Stomach smooth muscle (tissue), 2 donors: ENCODE measurements around the gene COL9A2.

Experiments used
- H3K27ac ChIP-seq: one replicate; pipeline ENCODE4 v1.7.0; 2013; ENCODE audit warnings: mild to moderate bottlenecking, low read length, inconsistent platforms
- H3K27me3 ChIP-seq, 2 donors: one replicate each; pipeline ENCODE4 v1.7.0; 2013; ENCODE audit warnings: low read length in 2 of 2; ENCODE audit not compliant: insufficient read depth in 2 of 2, control insufficient read depth in 1 of 2
- H3K36me3 ChIP-seq, 2 donors: one replicate each; pipeline ENCODE4 v1.7.0; 2013; ENCODE audit warnings: low read length in 2 of 2; ENCODE audit not compliant: control insufficient read depth in 2 of 2, insufficient read depth in 2 of 2
- H3K4me1 ChIP-seq: one replicate; pipeline ENCODE4 v1.7.0; 2013; ENCODE audit warnings: low read length; ENCODE audit not compliant: control insufficient read depth, insufficient read depth
- H3K4me3 ChIP-seq, 2 donors: one replicate each; pipeline ENCODE4 v1.7.0; 2013; ENCODE audit warnings: low read length in 2 of 2
- H3K9ac ChIP-seq, 2 donors: one replicate each; pipeline ENCODE4 v1.7.0; 2013; ENCODE audit warnings: low read length in 2 of 2, mild to moderate bottlenecking in 1 of 2
- H3K9me3 ChIP-seq, 2 donors: one replicate each; pipeline ENCODE4 v1.7.0; 2013; ENCODE audit warnings: low read length in 2 of 2; ENCODE audit not compliant: control insufficient read depth in 2 of 2
- donor health status: healthy.
- donor health status: Pancreatic carcinoma.

Gene COL9A2

GRCh38 chr1:40310983-40311642 is 6.0 kb downstream of the COL9A2 start:
- peaks cover 26% of the 10 kb centered on the region for H3K4me1 ChIP-seq

DNA sequence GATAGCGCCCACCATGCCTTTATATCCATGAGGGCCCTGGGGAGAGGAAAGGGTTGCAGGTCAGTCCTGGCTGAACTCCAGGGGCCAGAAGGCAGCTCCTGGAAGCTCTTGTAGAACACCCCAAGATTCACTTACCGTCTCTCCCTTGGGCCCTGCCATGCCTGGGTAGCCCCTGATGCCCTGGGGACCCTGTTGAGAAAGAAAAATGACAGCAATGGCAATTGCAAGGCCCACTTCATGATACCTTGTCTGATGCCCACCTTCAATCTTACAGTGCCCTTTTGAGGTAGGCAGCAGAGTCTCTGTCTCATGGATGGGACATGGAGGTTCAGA is 7.0 kb downstream of the COL9A2 start:
- Histone ChIP-seq H3K4me3 (no peak overlapping the region), H3K27me3 (no peaks in the 10 kb centered on the region), H3K9ac (no peak overlapping the region), H3K9me3 (no peaks in the 10 kb centered on the region), H3K27ac (no peak overlapping the region), H3K36me3 (no peaks in the 10 kb centered on the region), H3K4me1 (peaks cover 17% of the 10 kb centered on the region)

More at GRCh38 chr1:40310983-40311642, 6.0 kb downstream of the COL9A2 start:
- peaks cover 5 to 6% of the 10 kb centered on the region in 2 donors for H3K27me3 ChIP-seq
- H3K9ac ChIP-seq = no peak overlapping the region
- H3K27ac ChIP-seq = no peak overlapping the region
- no peaks in the 10 kb centered on the region for H3K9me3 ChIP-seq
- no peaks in the 10 kb centered on the region for H3K36me3 ChIP-seq
- H3K4me3 ChIP-seq = no peak overlapping the region

GRCh38 chr1:40309374-40310128 is 7.5 kb downstream of the COL9A2 start:
- no peak overlapping the region for H3K27ac ChIP-seq
- no peaks in the 10 kb centered on the region for H3K27me3 ChIP-seq
- no peaks in the 10 kb centered on the region for H3K9me3 ChIP-seq
- no peak overlapping the region for H3K9ac ChIP-seq
- H3K4me1 ChIP-seq = peaks cover 12% of the 10 kb centered on the region
- H3K4me3 ChIP-seq = no peak overlapping the region
- no peaks in the 10 kb centered on the region for H3K36me3 ChIP-seq

DNA sequence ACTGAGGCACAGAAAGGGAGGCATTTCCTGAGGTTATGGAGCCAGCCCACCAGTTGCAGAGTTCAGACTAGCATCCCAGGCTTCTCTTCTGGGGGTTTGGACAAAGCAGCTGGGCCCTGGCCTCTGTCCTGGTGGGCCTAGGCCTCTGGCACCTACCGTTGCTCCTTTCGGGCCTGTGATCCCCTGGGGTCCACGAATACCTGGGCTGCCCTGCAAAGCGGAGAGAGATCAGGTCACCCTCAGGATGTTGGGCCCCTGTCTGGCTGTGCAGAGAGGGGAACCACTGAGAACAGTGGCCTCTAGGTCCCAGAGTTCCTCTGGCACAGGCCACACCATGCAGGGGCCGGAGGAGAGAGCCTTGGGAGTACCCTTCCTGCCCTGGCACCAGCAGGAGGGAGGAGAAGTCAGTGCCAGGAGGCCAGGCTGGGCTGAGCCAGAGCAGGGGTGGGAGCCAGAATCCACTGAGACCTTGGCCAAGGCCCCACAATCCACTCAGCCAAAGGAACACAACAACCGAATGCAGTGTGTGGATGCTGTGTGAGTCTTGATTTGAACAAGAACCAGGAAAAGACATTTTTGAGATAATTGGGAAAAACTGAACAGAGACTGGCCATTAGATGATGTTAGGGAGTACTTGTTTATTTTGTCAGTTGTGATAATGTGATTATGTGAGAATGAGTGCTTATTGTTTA is 8.9 kb downstream of the COL9A2 start:
- peaks cover 5% of the 10 kb centered on the region for H3K4me1 ChIP-seq
- no peaks in the 10 kb centered on the region for H3K27me3 ChIP-seq
- H3K27ac ChIP-seq = no peak overlapping the region
- no peak overlapping the region for H3K9ac ChIP-seq
- H3K9me3 ChIP-seq = no peaks in the 10 kb centered on the region
- H3K36me3 ChIP-seq = no peaks in the 10 kb centered on the region
- H3K4me3 ChIP-seq = no peak overlapping the region

- no peaks in the 10 kb centered on the region for H3K9me3 ChIP-seq
- no peak overlapping the region for H3K27ac ChIP-seq
- no peaks in the 10 kb centered on the region for H3K27me3 ChIP-seq
- H3K4me3 ChIP-seq = no peak overlapping the region
- H3K4me1 ChIP-seq = peaks cover 5% of the 10 kb centered on the region
- no peaks in the 10 kb centered on the region for H3K36me3 ChIP-seq
- H3K9ac ChIP-seq = no peak overlapping the region
Observed at GRCh38 chr1:40307186-40307585, 9.9 kb downstream of the COL9A2 start.

GRCh38 chr1:40306296-40306695 is 10.8 kb downstream of the COL9A2 start:
- Histone ChIP-seq H3K36me3 (no peaks in the 10 kb centered on the region), H3K27ac (no peak overlapping the region), H3K4me1 (peaks cover 5% of the 10 kb centered on the region), H3K9ac (no peak overlapping the region), H3K27me3 (no peaks in the 10 kb centered on the region), H3K4me3 (no peak overlapping the region), H3K9me3 (no peaks in the 10 kb centered on the region)

DNA sequence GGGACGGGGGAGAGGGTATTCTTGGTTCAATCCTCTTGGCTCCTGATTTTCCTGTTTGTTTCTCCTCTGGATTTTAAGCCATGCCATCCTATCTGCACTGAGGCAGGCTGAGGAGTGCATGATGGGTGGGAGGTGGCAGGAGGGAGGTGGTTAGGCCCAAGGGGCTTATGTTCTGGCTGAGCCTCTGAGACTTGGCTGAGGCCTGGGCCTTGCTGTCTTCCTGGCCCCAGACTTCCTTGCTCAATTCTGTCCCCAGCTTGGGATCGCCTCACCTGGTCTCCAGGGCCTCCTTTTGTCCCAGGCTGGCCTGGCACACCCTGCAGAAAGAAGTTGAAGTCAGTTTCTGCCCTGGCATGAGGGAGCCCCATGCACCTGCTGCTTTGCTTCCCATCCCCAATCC is 11.2 kb downstream of the COL9A2 start:
- Histone ChIP-seq H3K36me3 (no peaks in the 10 kb centered on the region), H3K9me3 (no peaks in the 10 kb centered on the region), H3K4me3 (no peak overlapping the region), H3K27ac (no peak overlapping the region), H3K9ac (no peak overlapping the region), H3K4me1 (peaks cover 5% of the 10 kb centered on the region), H3K27me3 (no peaks in the 10 kb centered on the region)

- Histone ChIP-seq H3K36me3 (no peaks in the 10 kb centered on the region), H3K9me3 (no peaks in the 10 kb centered on the region), H3K27ac (no peak overlapping the region), H3K4me1 (peaks cover 5% of the 10 kb centered on the region), H3K27me3 (no peaks in the 10 kb centered on the region), H3K4me3 (no peak overlapping the region), H3K9ac (no peak overlapping the region)
Observed at GRCh38 chr1:40305451-40305850, 11.6 kb downstream of the COL9A2 start.

- H3K4me3 ChIP-seq = no peak overlapping the region
Observed at GRCh38 chr1:40303790-40304189, 13.3 kb downstream of the COL9A2 start.

DNA sequence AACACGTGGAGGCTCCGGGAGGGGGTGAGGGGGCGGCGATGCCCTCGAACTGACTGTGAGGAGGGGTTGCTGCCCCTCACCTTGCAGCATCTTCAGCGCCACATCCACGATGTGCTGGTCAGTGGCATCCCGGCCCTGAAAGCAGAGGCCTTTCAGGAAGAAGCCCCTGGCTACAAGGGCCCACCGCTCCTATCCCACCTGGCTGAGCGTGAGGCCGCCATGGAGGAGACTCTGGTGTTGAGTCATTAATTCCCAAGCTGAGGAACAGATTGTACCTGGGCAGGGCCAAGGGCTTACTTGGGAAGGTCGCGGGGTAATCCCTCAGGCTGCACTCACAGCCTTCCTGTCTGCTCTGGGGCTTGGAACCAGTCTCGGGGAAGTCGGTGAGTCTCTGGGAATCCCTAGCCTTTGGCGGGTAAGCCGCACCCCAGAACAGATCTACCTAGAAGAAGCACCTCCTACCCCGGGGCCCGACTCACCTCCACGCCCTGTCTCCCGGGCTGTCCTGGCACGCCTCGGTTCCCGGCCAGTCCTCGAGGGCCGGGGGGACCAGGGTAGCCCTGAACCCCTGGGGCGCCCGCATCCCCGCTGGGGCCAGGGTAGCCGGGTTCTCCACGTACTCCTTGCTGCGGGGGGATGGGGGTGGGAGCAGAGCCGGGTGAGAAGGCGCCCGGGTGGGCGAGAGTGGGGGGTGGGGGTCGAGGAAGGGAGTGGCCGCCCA is 13.9 kb downstream of the COL9A2 start:
- Histone ChIP-seq H3K4me1 (peaks cover 2% of the 10 kb centered on the region), H3K9ac (no peak overlapping the region), H3K4me3 (no peak overlapping the region), H3K27ac (no peak overlapping the region), H3K9me3 (no peaks in the 10 kb centered on the region), H3K27me3 (no peaks in the 10 kb centered on the region), H3K36me3 (no peaks in the 10 kb centered on the region)

More at GRCh38 chr1:40303790-40304189, 13.3 kb downstream of the COL9A2 start:
- H3K4me1 ChIP-seq = peaks cover 5% of the 10 kb centered on the region
- no peak overlapping the region for H3K27ac ChIP-seq
- H3K9ac ChIP-seq = no peak overlapping the region
- no peaks in the 10 kb centered on the region for H3K9me3 ChIP-seq
- H3K36me3 ChIP-seq = no peaks in the 10 kb centered on the region
- no peaks in the 10 kb centered on the region for H3K27me3 ChIP-seq
